Measurements from ENCODE around the gene UCN. TPM values are rescaled to one million over a fixed set of nuclear protein-coding genes. Genes with fewer than 3 reads are reported as not detected.
"Not testable (repeated sequence)": the region's sequence is repeated elsewhere in the genome, so short reads cannot be mapped to it uniquely, and the experiment has no call there.

UCN gene
- total RNA-seq, 4 donors from 2014 or later = 14.9 to 24.0 (median 16.8) TPM

DNA sequence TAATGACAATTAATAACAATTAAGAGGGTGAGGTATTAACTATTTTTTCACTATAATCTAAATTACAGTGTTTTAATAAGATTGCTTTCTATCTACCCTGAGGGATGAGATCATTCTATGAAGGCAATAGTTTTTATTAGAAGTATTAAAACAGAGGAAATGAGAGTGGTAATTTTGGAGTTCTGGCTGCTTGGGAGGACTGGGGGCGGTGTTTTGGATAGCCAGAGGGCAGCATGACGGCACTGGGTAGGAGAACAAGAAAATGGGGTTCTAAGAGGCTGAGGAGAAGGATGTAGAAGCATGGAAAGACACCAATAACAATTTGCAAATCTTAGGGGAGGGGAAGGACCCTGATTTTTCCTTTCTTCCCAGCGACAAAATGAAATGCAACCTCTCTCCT lies 38.1 kb downstream of the UCN start:
- 77% methylated on average over 3 of the region's 3 CpGs for WGBS, 2 donors
- DNase-seq (ENCODE audit: low spot score in 2 of 2) = no peak
- Histone ChIP-seq H3K27ac (no peak overlapping the region), H3K4me1 (peaks cover 0 to 3% (median under 1%) of the 10 kb centered on the region in 4 donors), H3K9me3 (no peaks in the 10 kb centered on the region), H3K4me3 (no peak overlapping the region), H3K36me3 (no peaks in the 10 kb centered on the region), H3K27me3 (peaks cover 0 to 44% of the 10 kb centered on the region in 2 donors)
- TF ChIP-seq, protein P1, sequence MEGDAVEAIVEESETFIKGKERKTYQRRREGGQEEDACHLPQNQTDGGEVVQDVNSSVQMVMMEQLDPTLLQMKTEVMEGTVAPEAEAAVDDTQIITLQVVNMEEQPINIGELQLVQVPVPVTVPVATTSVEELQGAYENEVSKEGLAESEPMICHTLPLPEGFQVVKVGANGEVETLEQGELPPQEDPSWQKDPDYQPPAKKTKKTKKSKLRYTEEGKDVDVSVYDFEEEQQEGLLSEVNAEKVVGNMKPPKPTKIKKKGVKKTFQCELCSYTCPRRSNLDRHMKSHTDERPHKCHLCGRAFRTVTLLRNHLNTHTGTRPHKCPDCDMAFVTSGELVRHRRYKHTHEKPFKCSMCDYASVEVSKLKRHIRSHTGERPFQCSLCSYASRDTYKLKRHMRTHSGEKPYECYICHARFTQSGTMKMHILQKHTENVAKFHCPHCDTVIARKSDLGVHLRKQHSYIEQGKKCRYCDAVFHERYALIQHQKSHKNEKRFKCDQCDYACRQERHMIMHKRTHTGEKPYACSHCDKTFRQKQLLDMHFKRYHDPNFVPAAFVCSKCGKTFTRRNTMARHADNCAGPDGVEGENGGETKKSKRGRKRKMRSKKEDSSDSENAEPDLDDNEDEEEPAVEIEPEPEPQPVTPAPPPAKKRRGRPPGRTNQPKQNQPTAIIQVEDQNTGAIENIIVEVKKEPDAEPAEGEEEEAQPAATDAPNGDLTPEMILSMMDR (IDR thresholded peaks at IDR 0.05) = no peak
- TF ChIP-seq POLR2A (IDR thresholded peaks at IDR 0.05) (no peak), EP300 (IDR thresholded peaks at IDR 0.05) (no peak)

DNA sequence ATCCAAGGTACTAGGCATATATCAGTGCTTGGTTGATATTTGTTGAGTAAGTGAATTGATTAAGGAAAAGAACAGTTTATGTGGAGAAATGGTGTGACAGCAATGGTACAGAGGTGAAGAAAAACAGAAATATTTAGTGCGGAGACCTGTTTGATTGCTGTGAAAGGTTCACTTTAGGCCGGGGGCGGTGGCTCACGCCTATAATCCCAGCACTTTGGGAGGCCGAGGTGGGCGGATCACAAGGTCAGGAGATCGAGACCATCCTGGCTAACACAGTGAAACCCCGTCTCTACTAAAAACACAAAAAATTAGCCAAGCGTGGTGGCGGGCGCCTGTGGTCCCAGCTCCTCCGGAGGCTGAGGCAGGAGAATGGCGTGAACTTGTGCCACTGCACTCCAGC lies 39.9 kb downstream of the UCN start:
- H3K27me3 ChIP-seq = peaks cover 0 to 58% of the 10 kb centered on the region in 2 donors

DNA sequence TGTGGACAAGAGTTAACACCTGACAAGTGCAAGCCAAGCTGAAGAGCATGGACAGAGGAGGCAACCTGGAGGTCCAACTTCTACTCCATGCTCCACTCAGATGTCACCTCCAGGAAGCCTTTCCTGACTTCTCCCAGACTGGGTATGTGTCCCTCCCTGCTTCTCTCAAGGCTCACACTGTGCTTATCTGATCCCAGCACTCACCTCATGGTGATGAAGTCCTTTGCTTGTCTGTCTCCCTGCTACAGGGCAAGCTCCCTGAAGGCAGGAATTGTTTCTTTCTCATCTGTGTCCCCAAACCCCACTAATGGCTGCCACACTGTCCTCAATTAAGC lies 42.7 kb downstream of the UCN start:
- Histone ChIP-seq H3K27ac (no peak overlapping the region), H3K4me3 (no peak overlapping the region), H3K9me3 (no peaks in the 10 kb centered on the region), H3K36me3 (no peaks in the 10 kb centered on the region), H3K4me1 (peaks cover 0 to 40% (median 25%) of the 10 kb centered on the region in 4 donors), H3K27me3 (peaks cover 0 to 84% of the 10 kb centered on the region in 2 donors)
- DNase-seq (ENCODE audit: low spot score in 2 of 2) = no peak
- TF ChIP-seq POLR2A (IDR thresholded peaks at IDR 0.05) (no peak), EP300 (IDR thresholded peaks at IDR 0.05) (no peak)
- TF ChIP-seq, protein P1 (IDR thresholded peaks at IDR 0.05) = no peak

More for the DNA sequence above, 39.9 kb downstream of the UCN start:
- not testable (repeated sequence) for H3K4me3 ChIP-seq; H3K9me3 ChIP-seq; H3K27ac ChIP-seq; H3K36me3 ChIP-seq; DNase-seq (ENCODE audit: low spot score in 2 of 2)
- 83 to 84% methylated on average over 13 of the region's 13 CpGs for WGBS, 2 donors
- peaks cover 0 to 21% (median 11%) of the 10 kb centered on the region in 4 donors for H3K4me1 ChIP-seq

DNA sequence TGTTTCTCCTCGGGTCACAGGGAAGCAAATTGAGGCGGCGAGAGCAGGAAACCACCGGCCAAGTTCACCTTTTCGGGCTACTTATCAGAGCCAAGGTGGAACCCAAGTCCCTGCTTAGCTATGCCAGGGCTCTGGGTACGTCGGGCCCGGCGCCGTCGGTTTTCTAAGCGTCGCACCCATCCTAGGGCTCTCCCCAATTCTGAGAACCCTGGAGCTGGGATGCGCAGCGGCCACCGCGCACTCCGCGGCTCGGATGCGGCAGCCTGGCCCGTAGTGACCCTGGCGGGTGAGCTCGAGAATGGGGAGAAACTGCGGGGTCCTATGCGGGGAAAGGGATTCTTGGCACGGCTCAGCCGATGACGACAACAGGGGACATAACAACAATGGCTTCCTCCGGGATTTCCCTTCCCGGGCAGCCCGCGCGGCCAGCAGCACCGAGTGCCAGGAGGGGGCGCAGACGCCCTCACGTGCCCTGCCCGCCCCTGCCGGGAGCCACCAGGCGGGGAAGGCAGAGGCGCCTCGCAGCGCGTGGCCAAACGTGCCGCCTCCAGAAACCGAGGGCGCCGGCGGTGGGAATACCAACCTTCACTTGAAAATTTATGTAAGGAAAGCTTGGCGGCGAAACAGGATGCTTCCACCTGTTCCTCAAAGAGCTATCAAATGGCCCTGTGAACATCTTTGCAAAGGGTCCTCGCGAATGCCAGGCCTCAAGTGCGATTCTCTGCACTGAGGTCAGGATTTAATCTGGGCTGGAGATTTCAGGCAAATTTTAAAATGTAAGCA lies 43.3 kb downstream of the UCN start:
- WGBS, 2 donors = 6 to 14% methylated on average over 20 to 51 of the region's 56 CpGs
- H3K27me3 ChIP-seq = peaks cover 0 to 90% of the 10 kb centered on the region in 2 donors
- DNase-seq (ENCODE audit: low spot score in 2 of 2) = no peak
- H3K36me3 ChIP-seq = no peaks in the 10 kb centered on the region
- H3K9me3 ChIP-seq = no peaks in the 10 kb centered on the region
- peaks cover 0 to 40% (median 25%) of the 10 kb centered on the region in 4 donors for H3K4me1 ChIP-seq
- peak overlapping the region in 3 of 4 donors; percentile 15 to 55 (median 16) for H3K4me3 ChIP-seq
- TF ChIP-seq POLR2A (IDR thresholded peaks at IDR 0.05) (no peak), EP300 (IDR thresholded peaks at IDR 0.05) (no peak)
- TF ChIP-seq, protein P1 (IDR thresholded peaks at IDR 0.05) = peak in 4 of 5 experiments; percentile 27 to 48 (median 34)
- no peak overlapping the region for H3K27ac ChIP-seq

DNA sequence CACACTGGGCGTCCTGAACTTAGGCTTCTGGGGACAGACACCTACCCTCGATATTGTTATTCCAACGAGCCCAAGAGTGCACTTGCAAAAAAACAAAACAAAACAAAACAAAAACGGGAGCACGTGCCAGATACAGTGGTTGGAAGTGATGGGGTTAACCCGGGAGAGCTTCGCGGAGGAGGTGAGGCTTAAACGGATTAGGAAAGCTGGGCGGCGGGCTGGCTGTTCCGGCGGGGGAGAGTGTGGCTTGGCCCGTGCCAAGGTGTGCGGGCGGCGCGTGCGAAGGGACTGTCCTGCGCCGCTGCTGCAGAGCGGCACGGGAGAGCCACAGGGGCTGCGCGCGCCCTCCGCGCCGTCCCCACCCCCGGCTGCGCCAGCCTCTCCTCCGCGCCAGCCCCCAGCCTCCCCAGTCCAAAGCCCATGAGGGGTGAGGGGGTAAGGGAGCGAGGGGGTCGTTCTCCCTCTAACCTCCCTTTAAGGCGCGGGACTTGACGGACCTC lies 43.9 kb downstream of the UCN start:
- DNase-seq (ENCODE audit: low spot score in 2 of 2) = no peak
- Histone ChIP-seq H3K9me3 (no peaks in the 10 kb centered on the region), H3K36me3 (no peaks in the 10 kb centered on the region), H3K4me3 (peak overlapping the region in 3 of 4 donors; percentile 15 to 55 (median 16)), H3K4me1 (peaks cover 0 to 40% (median 25%) of the 10 kb centered on the region in 4 donors), H3K27me3 (peaks cover 0 to 91% of the 10 kb centered on the region in 2 donors), H3K27ac (no peak overlapping the region)
- TF ChIP-seq POLR2A (IDR thresholded peaks at IDR 0.05) = no peak
- no peak for TF ChIP-seq EP300 (IDR thresholded peaks at IDR 0.05)
- TF ChIP-seq, protein P1 (IDR thresholded peaks at IDR 0.05) = no peak
- WGBS, 2 donors = 0 to 1% methylated on average over 26 to 34 of the region's 38 CpGs
